ENCODE data around the gene TWF1.
A peak's percentile ranks its signal among the peaks of the same experiment; 100 is the strongest.

Gene TWF1

GRCh38 chr12:43805149-43805859 lies 813 bp downstream of the TWF1 start:
- TF ChIP-seq ZFX (IDR thresholded peaks at IDR 0.05) (no peak), CTCF (conservative IDR thresholded peaks at IDR 0.05) (no peak)
- H3K27ac ChIP-seq: peak overlapping the region; percentile 89

DNA sequence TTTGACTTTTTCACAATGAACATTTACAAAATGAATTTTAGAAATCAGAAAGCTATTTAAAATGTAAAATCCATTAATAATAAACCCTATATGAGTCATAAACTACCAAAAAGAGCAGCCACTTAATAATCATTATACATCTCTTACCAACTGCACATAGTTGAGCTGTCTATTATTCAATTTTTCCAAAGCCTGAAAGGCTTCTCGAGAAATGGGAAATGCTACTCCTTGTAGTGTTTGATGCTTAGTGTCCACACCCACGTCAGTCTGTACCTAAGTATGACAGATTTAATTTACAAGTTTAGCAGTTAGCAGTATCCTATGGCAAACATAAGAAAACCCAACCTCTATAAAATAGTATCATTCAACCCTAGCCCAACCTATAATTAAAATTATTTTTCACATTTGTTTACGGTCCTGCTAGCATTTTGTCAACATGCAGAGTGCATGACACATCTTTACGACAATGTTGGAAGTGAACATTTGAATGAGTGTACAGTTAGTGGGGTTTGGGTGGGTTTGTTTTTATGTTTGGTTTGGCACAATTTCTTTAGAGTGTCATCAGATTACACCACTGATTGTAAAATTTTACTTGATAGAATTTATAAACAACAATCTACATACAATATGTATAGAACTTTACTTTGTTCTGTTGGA lies 8.4 kb downstream of the TWF1 start:
- no peak overlapping the region for H3K27ac ChIP-seq
- TF ChIP-seq ZFX (IDR thresholded peaks at IDR 0.05): no peak
- TF ChIP-seq CTCF (conservative IDR thresholded peaks at IDR 0.05): no peak

DNA sequence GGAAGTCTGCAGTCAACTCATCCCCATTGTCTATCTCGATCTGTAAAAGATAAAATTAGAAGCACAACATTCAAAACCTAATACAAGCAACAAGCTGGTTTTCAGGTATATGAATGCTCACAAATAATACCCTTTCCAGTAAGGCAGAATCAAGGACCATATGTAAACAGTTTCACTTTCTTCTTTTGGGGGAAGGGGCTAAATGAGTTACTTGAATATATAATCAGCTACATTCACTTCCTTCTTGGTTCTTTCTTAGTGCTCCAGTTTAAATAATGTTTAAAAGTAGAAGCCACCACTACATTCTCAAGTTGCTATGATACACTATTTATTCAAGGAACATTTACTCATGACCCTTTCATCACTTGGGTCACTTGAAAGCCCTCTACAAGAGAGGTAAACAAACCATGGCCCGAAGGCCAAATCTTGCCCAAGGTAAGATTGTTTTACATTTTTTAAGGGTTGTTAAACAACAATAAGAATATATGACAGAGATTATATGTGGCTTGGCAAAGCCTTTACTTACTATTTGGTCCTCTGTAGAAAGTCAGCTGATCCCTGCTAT lies 10.3 kb downstream of the TWF1 start:
- TF ChIP-seq CTCF (conservative IDR thresholded peaks at IDR 0.05) (no peak), ZFX (IDR thresholded peaks at IDR 0.05) (no peak)
- no peak overlapping the region for H3K27ac ChIP-seq

DNA sequence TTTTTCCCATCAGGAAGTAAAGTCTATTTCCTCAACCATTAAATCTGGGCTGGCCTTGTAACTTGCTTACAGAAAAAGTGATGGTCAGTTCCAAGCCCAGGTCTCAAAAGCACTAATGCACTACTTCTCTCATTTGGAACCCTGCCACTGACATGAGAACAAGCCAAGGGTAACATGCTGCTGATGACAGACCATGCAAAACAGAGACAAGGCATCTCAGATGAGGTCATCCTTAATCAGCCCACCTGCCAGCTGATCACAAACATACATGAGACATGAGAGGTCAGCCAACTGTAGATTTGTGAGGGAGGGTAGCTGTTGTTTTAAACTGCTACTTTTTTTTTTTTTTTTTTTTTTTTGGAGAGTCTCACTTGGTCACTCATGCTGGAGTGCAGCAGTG lies 16.2 kb downstream of the TWF1 start:
- no peak overlapping the region for H3K27ac ChIP-seq
- TF ChIP-seq ZFX (IDR thresholded peaks at IDR 0.05) (no peak), CTCF (conservative IDR thresholded peaks at IDR 0.05) (no peak)

DNA sequence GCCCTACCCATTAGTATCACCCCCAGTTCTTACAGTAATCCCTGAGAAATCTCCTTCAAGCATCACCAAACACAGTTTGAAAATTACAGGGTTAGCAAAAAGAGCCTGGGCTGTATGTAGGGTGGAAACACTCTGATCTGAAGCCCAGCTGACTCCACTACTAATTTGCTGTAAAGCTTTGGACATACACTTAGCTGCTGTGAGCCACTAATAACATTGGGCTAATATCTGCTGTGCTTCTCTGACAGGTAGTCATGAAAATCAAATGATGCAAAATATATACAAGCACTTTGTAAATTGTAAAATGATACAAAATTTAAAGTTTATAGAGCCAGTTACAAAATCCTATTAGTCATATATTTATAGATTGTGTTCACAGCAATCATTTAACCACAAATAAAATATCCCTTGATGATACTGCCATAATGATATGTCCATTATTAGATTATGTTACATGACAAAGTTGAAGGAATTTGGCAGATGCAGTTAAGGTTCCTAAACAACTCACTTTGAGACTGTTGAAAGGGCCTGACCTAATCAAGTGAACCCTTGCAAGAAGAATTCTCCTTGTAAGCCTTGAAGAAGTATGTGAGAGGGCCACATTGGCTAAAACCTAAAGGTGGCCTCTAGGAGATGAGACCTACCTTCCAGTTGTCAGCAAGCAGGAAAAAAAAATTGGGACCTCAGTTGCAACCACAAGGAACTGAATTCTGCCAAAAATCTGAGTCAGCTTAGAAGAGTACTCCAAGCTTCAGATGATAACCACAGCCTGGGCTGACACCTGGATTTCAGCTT lies 19.0 kb downstream of the TWF1 start:
- TF ChIP-seq ZFX (IDR thresholded peaks at IDR 0.05) (no peak), CTCF (conservative IDR thresholded peaks at IDR 0.05) (no peak)
- no peak overlapping the region for H3K27ac ChIP-seq

- no peak overlapping the region for H3K27ac ChIP-seq
- TF ChIP-seq CTCF (conservative IDR thresholded peaks at IDR 0.05) (peak; percentile 67), ZFX (IDR thresholded peaks at IDR 0.05) (no peak)
Observed at GRCh38 chr12:43776498-43776897, 29.6 kb downstream of the TWF1 start.

Measured in C4-2B (cell line).